GM18498 (cell line): Measurements from ENCODE around the gene FBLN1.
"Not testable (repeated sequence)": the region's sequence is repeated elsewhere in the genome, so short reads cannot be mapped to it uniquely, and the experiment has no call there.

ENCODE experiments used
- ATAC-seq: cut with Tn5 transposase; IDR thresholded peaks from one replicate; pipeline ENCODE4 v1.9.1; 2021; ENCODE audit warnings: mild to moderate bottlenecking, moderate library complexity; ENCODE audit not compliant: unreplicated experiment

Gene FBLN1

GRCh38 chr22:45525480-45525879 is 22.8 kb downstream of the FBLN1 start:
- ATAC-seq = no peak

GRCh38 chr22:45526281-45526680 is 23.6 kb downstream of the FBLN1 start:
- ATAC-seq = no peak

- no peak for ATAC-seq
Measured at GRCh38 chr22:45526768-45527360, 24.2 kb downstream of the FBLN1 start.

GRCh38 chr22:45527456-45527855 is 24.8 kb downstream of the FBLN1 start:
- ATAC-seq = no peak

- ATAC-seq = no peak
Measured at GRCh38 chr22:45528046-45528445, 25.4 kb downstream of the FBLN1 start.

- no peak for ATAC-seq
Measured at GRCh38 chr22:45529105-45529504, 26.4 kb downstream of the FBLN1 start.

GRCh38 chr22:45529971-45530575 is 27.4 kb downstream of the FBLN1 start:
- no peak for ATAC-seq

- no peak for ATAC-seq
Measured at GRCh38 chr22:45531441-45532234, 29.0 kb downstream of the FBLN1 start.

- ATAC-seq = no peak
Measured at GRCh38 chr22:45532235-45532631, 29.6 kb downstream of the FBLN1 start.

GRCh38 chr22:45533703-45534102 is 31.0 kb downstream of the FBLN1 start:
- no peak for ATAC-seq

- no peak for ATAC-seq
Measured at GRCh38 chr22:45534339-45535192, 31.9 kb downstream of the FBLN1 start.

GRCh38 chr22:45535290-45535689 is 32.6 kb downstream of the FBLN1 start:
- no peak for ATAC-seq

- not testable (repeated sequence) for ATAC-seq
Measured at GRCh38 chr22:45535835-45536234, 33.2 kb downstream of the FBLN1 start.

GRCh38 chr22:45537734-45538181 is 35.1 kb downstream of the FBLN1 start:
- ATAC-seq = no peak

- ATAC-seq = no peak
Measured at GRCh38 chr22:45538281-45538680, 35.6 kb downstream of the FBLN1 start.

GRCh38 chr22:45540122-45540521 is 37.4 kb downstream of the FBLN1 start:
- ATAC-seq = no peak

- ATAC-seq = no peak
Measured at GRCh38 chr22:45541382-45541979, 38.8 kb downstream of the FBLN1 start.

- no peak for ATAC-seq
Measured at GRCh38 chr22:45542001-45542520, 39.4 kb downstream of the FBLN1 start.

GRCh38 chr22:45542736-45543135 is 40.1 kb downstream of the FBLN1 start:
- ATAC-seq = not testable (repeated sequence)

- ATAC-seq = no peak
Measured at GRCh38 chr22:45543243-45543642, 40.6 kb downstream of the FBLN1 start.
